Raji (cell line): Measurements from ENCODE around the gene CLIP1.

Source experiments
- POLR2A ChIP-seq: IDR thresholded peaks from 2 replicates; pipeline ENCODE4 v1.6.1; 2011; ENCODE audit warnings: low read depth, low read length, control low read depth; ENCODE audit not compliant: insufficient read depth

CLIP1 gene

DNA sequence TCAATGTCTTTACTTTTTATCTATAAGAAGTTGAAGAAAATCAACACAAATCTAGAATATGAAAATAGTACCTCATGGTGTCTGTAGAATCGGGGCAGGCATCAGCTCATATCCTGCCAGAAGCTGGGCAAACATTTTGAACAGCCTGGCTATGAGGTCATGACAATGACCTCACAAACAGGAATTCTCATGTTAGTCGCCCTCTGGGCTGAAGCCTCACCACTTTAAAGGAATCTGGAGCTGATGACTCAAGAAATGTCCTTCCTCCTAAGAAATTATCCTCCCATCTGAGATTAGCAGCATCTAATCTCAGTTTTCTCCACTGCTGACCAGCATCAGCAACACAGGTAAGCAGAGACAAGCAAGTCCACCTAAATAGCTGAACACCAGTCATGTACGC, 27.1 kb downstream of the CLIP1 start:
- TF ChIP-seq POLR2A, result no peak

DNA sequence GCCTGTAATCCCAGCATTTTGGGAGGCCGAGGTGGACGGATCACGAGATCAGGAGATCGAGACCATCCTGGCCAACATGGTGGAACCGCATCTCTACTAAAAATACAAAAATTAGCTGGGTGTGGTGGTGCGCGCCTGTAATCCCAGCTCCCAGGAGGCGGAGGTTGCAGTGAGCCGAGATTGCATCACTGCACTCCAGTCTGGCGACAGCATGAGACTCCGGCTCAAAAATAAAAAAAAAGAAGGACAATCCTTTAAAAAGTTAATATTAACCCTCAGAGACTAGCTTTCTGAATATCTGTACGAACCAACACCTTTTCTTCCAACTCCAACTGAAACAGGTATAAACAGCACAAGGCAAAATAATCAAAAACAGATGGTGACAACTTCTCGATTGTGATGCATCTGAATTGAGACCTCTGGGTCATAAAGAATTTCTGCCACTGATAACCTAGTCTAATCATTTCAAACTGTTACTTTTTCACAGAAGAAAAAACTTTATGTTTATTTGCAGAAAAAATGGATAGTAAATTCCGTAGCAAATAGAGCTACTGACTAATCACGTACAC, 27.8 kb downstream of the CLIP1 start:
- TF ChIP-seq POLR2A, result no peak

DNA sequence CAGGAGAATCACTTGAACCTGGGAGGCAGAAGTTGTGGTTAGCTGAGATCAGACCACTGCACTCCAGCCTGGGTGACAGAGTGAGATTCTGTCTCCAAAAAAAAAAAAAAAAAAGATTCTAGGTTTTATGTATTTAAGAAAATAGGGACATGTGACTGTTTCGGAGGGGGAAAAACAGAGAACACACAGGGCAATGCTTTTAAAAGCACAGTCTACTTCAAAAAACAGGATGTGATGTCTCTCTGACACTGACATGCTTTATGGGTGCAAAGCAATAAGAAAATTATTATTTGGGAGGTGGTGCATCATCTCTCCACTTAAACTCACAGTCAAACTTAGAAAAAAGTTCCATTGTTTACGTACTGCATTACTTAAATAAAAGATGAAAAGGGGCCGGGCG, 28.7 kb downstream of the CLIP1 start:
- no peak for TF ChIP-seq POLR2A

DNA sequence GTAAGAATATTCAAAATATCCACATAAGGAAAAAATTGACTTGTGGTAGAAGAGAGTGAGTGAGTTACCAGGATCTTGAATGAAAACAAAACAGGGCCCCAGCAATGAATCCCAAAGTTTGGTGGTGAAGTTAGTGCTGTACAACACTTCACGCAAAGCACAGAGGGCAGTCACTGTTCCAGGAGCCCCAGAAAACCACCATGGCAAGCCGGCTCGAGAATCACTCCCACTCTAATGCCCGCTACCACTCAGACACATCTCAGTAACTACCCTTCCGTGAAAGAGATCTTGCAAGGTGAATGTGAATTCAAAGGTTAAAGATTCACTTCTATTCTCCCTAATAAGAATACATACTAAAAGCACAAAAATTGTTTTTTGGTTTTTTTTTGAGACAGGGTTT, 30.1 kb downstream of the CLIP1 start:
- TF ChIP-seq POLR2A, result no peak

DNA sequence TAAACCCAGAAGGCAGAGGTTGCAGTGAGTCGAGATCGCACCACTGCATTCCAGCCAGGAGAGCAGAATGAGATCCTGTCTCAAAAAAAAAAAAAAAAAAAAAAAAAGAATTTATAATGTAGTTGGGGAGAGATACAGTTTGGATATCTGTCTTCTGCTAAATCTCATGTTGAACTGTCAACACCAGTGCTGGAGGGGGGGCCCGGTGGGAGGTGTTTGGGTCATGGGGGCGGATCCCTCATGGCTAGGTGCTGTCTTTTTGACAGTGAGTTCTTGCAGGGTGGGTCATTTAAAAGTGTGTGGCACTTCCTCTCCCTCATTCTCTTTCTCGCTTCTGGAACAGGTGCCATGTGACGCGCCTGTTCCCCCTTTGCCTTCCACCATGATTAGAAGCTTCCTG, 32.8 kb downstream of the CLIP1 start:
- TF ChIP-seq POLR2A, result no peak

DNA sequence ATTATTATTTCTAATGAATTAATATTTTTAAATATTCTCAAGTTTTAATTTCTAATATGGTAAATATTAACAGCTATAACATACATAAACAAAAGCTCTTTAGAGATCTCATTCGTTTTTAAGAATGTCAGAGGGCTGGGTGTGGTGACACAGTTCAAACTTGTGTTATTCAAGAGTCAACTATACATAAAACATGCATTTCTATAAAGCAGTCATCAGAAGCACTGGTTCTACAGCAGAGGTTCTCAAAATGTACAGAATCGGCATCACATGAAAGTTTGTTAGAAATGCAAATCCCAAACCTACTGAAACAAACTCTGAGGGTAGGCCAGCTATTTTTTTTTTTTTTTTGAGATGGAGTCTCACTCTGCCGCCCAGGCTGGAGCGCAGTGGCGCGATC, 34.6 kb downstream of the CLIP1 start:
- TF ChIP-seq POLR2A, result no peak

DNA sequence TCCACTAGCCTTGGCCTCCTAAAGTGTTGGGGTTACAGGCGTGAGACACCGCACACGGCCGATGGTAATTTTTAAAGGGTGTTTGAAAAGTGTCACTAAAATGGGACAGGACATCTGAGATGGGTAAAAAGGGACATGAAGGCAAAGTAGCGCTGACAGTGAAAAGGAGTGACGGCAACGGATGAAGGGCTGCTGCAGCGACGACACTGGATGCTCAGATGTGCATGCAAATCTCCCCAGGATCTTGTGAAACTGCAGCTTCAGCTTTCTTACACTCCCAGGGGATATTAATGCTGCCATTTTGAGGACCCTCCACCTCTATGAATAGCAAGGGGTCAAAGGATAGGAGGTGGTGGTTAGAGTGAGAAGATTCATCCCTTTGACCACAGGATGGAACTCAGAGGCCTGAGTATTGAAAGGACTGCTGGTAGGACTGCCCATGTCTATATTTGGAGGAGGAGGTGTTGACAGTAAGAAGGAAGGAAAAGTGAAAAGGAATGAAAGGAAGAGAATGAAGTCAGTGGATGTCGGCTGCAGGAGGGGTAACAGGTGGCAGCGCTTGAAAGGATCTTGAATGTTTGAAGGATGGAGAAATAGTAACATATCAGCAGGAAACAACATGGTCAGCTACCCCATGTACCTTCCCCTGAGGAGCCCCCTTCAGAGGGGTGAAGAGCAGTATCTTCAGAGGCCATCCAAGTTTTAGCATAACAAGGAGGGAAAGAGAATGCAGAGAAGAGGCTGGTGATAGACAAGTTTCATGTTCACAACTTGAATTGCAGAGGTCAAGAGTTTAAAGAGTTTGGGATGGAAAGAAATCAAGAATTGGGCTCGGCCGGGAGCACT, 37.1 kb downstream of the CLIP1 start:
- no peak for TF ChIP-seq POLR2A

DNA sequence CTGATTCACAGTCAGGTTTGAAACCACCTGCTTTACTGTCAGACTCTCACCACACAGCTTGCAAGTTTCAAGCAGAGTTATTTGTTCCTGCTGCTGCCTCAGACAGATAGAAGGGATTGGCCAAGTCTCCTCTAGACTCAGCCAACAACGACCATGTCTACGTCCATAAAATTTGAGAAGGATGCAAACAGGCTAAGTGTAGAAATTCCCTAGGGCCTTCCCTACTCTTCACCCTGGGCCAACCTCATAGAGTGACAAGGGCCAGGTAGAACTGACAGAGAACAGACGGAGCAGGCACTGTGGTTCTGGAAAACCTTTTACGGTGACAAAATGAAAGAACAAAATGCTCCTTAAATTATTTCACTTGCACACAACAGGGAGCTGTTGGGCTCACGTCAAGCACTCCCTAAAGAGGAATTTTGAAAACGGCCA, 39.5 kb downstream of the CLIP1 start:
- TF ChIP-seq POLR2A, result no peak

DNA sequence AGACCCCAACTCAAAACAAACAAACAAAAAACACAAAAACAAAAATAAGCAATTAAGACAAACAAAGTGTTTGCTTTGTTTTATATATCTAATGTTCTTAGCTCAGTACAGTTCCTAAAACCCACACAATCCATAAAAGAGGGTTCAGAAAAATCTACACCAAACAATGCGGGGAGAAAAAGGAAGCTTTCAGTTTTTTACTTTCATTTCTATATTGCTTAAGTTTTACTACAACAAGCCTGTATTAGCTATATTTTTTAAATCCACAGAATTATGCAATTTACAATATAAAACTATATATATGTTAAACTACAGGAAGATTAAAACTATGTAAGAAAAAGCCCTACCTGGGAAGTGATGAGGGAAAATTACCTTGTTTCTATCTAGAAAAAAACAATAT, 41.4 kb downstream of the CLIP1 start:
- no peak for TF ChIP-seq POLR2A

DNA sequence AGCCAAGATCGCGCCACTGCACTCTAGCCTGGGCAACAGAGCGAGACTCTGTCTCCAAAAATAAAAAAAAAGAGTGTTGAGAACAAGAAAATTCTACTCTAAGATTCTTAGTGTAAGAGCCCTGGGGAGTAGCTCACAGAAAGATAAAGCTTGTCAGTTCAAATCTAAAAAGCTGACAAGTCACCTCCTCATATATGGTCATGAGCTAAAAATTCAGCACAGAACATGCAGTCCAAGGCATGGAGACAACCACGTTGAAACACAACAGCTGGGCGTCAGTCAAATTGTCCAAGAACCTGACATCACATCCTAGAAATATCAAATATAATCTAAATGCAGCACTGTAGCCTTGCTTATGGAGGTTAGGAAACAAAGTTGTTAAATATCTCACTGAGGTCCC, 47.8 kb downstream of the CLIP1 start:
- TF ChIP-seq POLR2A, result no peak

DNA sequence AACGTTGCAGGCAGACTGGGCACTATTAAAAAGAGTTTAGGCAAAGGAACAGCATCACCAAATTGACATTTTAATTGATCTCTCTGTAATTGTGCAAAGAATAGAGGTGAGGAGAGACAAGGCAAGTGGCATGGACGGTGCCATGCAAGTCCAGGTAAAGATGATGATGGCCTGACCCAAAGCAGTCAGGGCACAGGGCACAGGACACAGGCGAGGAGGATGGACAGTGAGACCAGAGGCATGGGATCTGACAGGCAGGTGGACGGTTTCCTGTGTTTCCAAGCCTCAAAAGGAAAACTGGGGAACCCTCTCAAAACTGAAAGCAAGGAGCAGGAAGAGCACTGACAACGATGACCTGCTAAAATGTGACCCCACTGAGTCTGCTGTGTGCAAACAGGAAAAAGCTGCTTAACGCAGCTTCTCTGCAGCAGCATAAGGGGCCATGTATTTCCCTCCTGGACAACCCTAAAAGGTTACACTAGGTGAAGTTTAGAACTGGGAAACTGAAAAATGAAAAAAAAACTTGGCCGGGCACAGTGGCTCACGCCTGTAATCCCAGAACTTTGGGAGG, 50.9 kb downstream of the CLIP1 start:
- no peak for TF ChIP-seq POLR2A

DNA sequence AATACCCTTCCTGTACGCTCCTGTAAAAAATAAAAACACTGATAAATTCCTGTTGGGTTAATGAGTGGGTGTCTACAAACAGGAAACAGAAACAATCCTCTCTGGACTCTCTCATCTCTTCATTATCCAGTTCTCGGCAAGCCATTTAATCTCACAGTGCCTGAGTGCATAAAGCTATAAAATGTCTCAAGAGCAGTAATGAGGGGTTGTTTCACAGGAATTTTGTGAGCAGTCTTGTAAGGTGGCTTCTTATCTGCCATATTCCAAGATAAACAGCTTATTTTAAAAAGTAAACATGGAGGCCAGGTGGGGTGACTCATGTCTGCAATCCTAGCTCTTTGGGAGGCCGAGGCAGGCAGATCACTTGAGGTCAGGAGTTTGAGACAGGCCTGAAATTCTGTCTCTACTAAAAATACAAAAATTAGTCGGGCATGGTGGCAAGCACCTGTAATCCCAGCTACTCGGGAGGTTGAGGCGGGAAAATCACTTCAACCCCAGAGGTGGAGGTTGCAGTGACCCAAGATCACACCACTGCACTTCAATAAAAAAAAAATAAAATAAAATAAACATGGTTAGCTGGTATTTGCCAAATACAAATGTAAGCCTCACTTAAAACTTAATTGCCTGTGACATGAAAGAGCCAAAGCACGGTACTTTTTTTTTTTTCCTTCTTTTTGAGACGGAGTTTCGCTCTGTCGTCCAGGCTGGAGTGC, 54.0 kb downstream of the CLIP1 start:
- TF ChIP-seq POLR2A, result no peak

DNA sequence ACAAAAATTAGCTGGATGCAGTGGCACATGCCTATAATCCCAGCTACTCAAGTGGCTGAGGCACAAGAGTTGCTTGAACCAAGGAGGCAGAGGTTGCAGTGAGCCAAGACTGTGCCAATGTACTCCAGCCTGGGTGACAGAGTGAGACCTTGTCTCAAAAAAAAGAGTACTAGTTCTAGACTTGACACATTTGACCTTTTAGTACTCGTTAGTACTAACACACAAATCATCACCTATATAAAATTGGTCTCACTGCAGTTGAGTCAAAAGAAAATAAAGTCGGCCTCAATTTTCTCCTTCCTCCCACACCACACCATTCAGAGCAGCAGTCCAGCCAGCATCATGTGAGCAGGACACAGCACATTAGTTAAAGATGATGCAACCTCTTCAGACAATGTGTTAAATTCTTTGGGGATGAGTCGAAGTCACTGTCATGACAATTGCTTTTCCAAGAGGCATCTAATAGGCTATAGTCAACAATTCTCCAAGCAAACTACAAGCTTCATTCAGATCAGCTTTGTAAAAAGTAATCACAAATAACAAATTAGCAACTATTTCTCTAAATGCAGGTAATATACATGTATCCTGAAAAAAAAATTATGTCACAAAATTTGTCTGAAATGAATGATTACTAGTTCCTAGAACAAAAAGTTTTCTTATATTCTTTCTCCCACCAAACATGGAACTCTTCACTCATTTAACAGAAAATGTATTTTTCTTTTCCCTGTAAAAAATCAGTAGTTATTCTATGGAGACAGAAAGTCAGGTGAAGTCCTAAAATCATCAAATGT, 55.6 kb downstream of the CLIP1 start:
- no peak for TF ChIP-seq POLR2A

DNA sequence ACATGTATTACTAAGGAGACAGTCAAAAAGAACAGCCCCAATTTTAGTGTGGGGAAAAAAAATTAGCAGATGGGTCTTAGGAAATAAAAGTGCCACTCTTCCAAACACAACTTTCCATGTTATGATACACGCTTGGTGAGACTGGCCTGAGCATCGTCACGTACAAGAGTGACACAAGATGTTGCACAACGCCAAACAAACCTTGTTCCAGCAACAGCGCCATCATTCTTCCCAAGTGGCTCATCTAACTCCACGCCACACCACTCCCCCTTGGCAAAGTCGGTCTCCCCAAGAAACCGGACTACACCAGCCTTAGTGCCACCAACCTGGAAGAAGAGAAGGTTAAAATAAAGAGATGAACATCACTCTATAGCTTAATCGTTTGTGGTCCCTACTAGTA, 58.7 kb downstream of the CLIP1 start:
- TF ChIP-seq POLR2A, result no peak

DNA sequence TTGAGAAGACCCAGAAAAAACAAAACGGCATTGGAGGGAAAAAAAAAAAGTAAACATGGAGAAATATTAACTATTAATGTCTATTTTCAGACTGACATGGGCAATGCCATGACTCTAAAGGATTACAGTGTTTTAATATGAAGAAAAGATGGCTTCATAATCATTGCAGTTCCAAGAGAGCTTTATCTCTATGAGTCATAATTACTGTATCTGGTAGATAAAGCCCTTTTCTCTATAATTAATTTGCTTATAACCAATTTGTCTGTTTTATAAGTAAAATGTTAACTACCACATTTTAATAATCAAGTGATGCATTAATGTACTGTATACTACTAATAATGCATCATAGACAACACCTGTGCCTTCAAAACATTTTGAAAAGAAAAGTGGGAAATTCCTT, 59.7 kb downstream of the CLIP1 start:
- TF ChIP-seq POLR2A, result no peak

DNA sequence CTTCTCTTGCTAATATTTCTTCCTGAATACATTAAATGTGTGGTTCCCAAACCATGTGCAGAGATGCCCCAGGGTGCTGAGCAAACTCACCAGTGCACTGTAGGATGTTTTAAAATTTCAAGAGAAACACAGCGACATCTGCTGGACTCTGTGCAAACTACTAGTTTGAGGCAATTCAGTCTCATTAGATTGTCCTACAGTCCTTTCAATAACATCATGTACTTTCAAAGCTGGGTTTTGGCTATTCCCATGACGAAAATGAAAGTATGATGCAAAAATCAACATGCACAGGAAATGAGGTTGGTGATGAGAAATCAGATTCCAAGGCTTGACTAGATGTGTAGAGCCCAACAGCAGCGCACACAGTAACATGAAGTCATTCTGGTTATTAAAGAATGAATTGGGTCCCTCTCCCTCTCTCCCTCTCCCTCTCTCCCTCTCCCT, 66.3 kb downstream of the CLIP1 start:
- no peak for TF ChIP-seq POLR2A

DNA sequence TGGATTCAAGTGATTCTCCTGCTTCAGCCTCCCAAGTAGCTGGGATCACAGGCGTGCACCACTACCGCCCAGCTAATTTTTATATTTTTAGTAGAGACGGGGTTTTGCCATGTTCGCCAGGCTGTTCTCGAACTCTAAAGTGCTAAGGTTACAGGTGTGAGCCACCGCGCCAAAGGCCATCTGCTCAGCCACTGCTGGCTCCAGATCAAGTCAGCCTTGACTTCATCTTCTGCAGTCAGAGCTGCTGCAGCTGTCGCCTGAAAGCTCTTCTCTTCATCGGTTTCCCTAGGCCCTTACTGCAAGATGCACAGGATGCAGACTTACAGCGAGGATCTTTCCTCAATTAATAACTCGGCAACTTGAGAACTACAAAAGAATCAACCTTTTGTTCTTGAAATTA, 66.8 kb downstream of the CLIP1 start:
- no peak for TF ChIP-seq POLR2A
